Mesenchymal stem cell (in vitro differentiated cells and primary cell): Measurements from ENCODE around the gene NR4A2.

Experiments used
- DNase-seq: peaks from one replicate; pipeline ENCODE4 v3.0.0-alpha.2; 2013
- H2AFZ ChIP-seq: one replicate; pipeline ENCODE4 v1.6.1; 2013; ENCODE audit warnings: low read depth, mild to moderate bottlenecking, control low read depth, inconsistent platforms, low read length, moderate library complexity
- H2AK5ac ChIP-seq: 2 replicates; pipeline ENCODE4 v1.6.1; 2013; ENCODE audit warnings: low read length, moderate library complexity, mild to moderate bottlenecking, inconsistent platforms; ENCODE audit not compliant: severe bottlenecking
- H2BK120ac ChIP-seq: one replicate; pipeline ENCODE4 v1.6.1; 2013; ENCODE audit warnings: low read depth, mild to moderate bottlenecking, inconsistent platforms, low read length, moderate library complexity
- H2BK12ac ChIP-seq, 2 experiments: one replicate each; pipeline ENCODE4 v1.6.1; 2013; ENCODE audit warnings: inconsistent platforms in 2 of 2, low read length in 2 of 2, mild to moderate bottlenecking in 2 of 2, moderate library complexity in 2 of 2, control low read depth in 1 of 2
- H2BK15ac ChIP-seq: one replicate; pipeline ENCODE4 v1.6.1; 2013; ENCODE audit warnings: mild to moderate bottlenecking, low read depth, inconsistent platforms; ENCODE audit not compliant: poor library complexity, severe bottlenecking
- H2BK5ac ChIP-seq: 2 replicates; pipeline ENCODE4 v1.6.1; 2013; ENCODE audit warnings: low read depth, mild to moderate bottlenecking, low read length, control low read depth, inconsistent platforms; ENCODE audit not compliant: poor library complexity, severe bottlenecking
- H3K14ac ChIP-seq, 2 experiments: one replicate each; pipeline ENCODE4 v1.6.1; 2013; ENCODE audit warnings: inconsistent platforms in 2 of 2, low read length in 2 of 2, control low read depth in 1 of 2, mild to moderate bottlenecking in 1 of 2, moderate library complexity in 1 of 2
- H3K18ac ChIP-seq, 2 experiments: one replicate each; pipeline ENCODE4 v1.6.1; 2013; ENCODE audit warnings: inconsistent platforms in 2 of 2, low read length in 2 of 2, control low read depth in 1 of 2, low read depth in 1 of 2, mild to moderate bottlenecking in 1 of 2
- H3K23ac ChIP-seq, 2 experiments: one replicate each; pipeline ENCODE4 v1.6.1; 2013; ENCODE audit warnings: inconsistent platforms in 2 of 2, low read length in 2 of 2, mild to moderate bottlenecking in 2 of 2, moderate library complexity in 2 of 2, control low read depth in 1 of 2
- H3K27ac ChIP-seq: 2 replicates; pipeline ENCODE4 v1.5.1; 2013; ENCODE audit warnings: mild to moderate bottlenecking, moderate library complexity, low read length, control low read depth, inconsistent platforms; ENCODE audit not compliant: poor library complexity, severe bottlenecking
- H3K27me3 ChIP-seq, 2 experiments: 2 replicates each; pipeline versions ENCODE4 v1.6.1 to v1.7.0; 2013; ENCODE audit warnings: low read length in 2 of 2, mild to moderate bottlenecking in 2 of 2, moderate library complexity in 2 of 2, control low read depth in 1 of 2, inconsistent platforms in 1 of 2; ENCODE audit not compliant: control insufficient read depth in 1 of 2, insufficient read depth in 1 of 2
- H3K36me3 ChIP-seq, 2 experiments: 2 replicates each; pipeline versions ENCODE4 v1.6.1 to v1.7.0; 2013; ENCODE audit warnings: low read length in 2 of 2, control low read depth in 1 of 2, inconsistent platforms in 1 of 2, low read depth in 1 of 2, mild to moderate bottlenecking in 1 of 2; ENCODE audit not compliant: insufficient read depth in 2 of 2, control insufficient read depth in 1 of 2
- H3K4ac ChIP-seq, 2 experiments: one replicate each; pipeline ENCODE4 v1.6.1; 2013; ENCODE audit warnings: inconsistent platforms in 2 of 2, low read length in 2 of 2, mild to moderate bottlenecking in 2 of 2, moderate library complexity in 2 of 2, control low read depth in 1 of 2, low read depth in 1 of 2
- H3K4me1 ChIP-seq: 2 replicates; pipeline ENCODE4 v1.6.1; 2013; ENCODE audit warnings: low read depth, low read length, control low read depth; ENCODE audit not compliant: control insufficient read depth, insufficient read depth
- H3K4me2 ChIP-seq: 2 replicates; pipeline ENCODE4 v1.6.1; 2013; ENCODE audit warnings: low read length, mild to moderate bottlenecking, inconsistent platforms; ENCODE audit not compliant: poor library complexity, severe bottlenecking
- H3K4me3 ChIP-seq, 2 experiments: 2 replicates each; pipeline versions ENCODE4 v1.5.1 to v1.7.0; 2013; ENCODE audit warnings: low read length in 2 of 2, mild to moderate bottlenecking in 2 of 2, control low read depth in 1 of 2, low read depth in 1 of 2; ENCODE audit not compliant: insufficient read depth in 1 of 2
- H3K79me1 ChIP-seq: replicated peaks from 2 replicates; pipeline ENCODE4 v1.6.1; 2013; ENCODE audit warnings: mild to moderate bottlenecking, control low read depth, low read length, inconsistent platforms; ENCODE audit not compliant: poor library complexity, severe bottlenecking
- H3K9ac ChIP-seq: 2 replicates; pipeline ENCODE4 v1.7.0; 2013; ENCODE audit warnings: mild to moderate bottlenecking, low read length, moderate library complexity
- H3K9me3 ChIP-seq: 2 replicates; pipeline ENCODE4 v1.7.0; 2013; ENCODE audit warnings: mild to moderate bottlenecking, low read length; ENCODE audit not compliant: control insufficient read depth
- H4K8ac ChIP-seq: one replicate; pipeline ENCODE4 v1.6.1; 2013; ENCODE audit warnings: inconsistent platforms, mild to moderate bottlenecking, low read length, moderate library complexity
- H4K91ac ChIP-seq: one replicate; pipeline ENCODE4 v1.6.1; 2013; ENCODE audit warnings: mild to moderate bottlenecking, low read length, inconsistent platforms
- WGBS: methylation state at CpG from one replicate; pipeline ENCODE4 v1.1.7; 2013; ENCODE audit warnings: mixed read lengths; 5-methylcytosine and 5-hydroxymethylcytosine counted together

Gene NR4A2

GRCh38 chr2:156366753-156367152 lies 34.2 kb upstream of the NR4A2 start:
- Histone ChIP-seq H3K79me1 (no peaks in the 10 kb centered on the region), H3K23ac (no peak overlapping the region), H3K4me2 (no peak overlapping the region), H2BK12ac (no peak overlapping the region), H2BK15ac (no peak overlapping the region), H3K27me3 (peaks cover 0 to 8% of the 10 kb centered on the region in 2 experiments), H3K27ac (no peak overlapping the region), H2AFZ (no peak overlapping the region), H2AK5ac (no peak overlapping the region), H4K8ac (no peak overlapping the region), H3K9ac (no peak overlapping the region), H3K14ac (no peak overlapping the region), H3K4me1 (no peaks in the 10 kb centered on the region), H3K4me3 (no peak overlapping the region), H2BK5ac (no peak overlapping the region), H4K91ac (no peak overlapping the region), H3K9me3 (no peaks in the 10 kb centered on the region), H2BK120ac (no peak overlapping the region), H3K4ac (no peak overlapping the region), H3K36me3 (no peaks in the 10 kb centered on the region), H3K18ac (no peak overlapping the region)
- 97% methylated on average over 4 of the region's 4 CpGs for WGBS
- DNase-seq, result no peak

- Histone ChIP-seq H3K4me2 (no peak overlapping the region), H3K79me1 (no peaks in the 10 kb centered on the region), H3K9me3 (no peaks in the 10 kb centered on the region), H2BK12ac (no peak overlapping the region), H4K91ac (no peak overlapping the region), H2BK15ac (no peak overlapping the region), H3K36me3 (no peaks in the 10 kb centered on the region), H2AK5ac (no peak overlapping the region), H3K27ac (no peak overlapping the region), H2BK5ac (no peak overlapping the region), H3K9ac (no peak overlapping the region), H3K18ac (no peak overlapping the region), H3K4ac (no peak overlapping the region), H3K4me1 (no peaks in the 10 kb centered on the region), H3K14ac (no peak overlapping the region), H3K4me3 (no peak overlapping the region), H4K8ac (no peak overlapping the region), H2BK120ac (no peak overlapping the region), H3K27me3 (peaks cover 0 to 8% of the 10 kb centered on the region in 2 experiments), H3K23ac (no peak overlapping the region), H2AFZ (no peak overlapping the region)
- DNase-seq, result no peak
Measured at GRCh38 chr2:156363141-156363540, 30.6 kb upstream of the NR4A2 start.

GRCh38 chr2:156356014-156356754 lies 23.7 kb upstream of the NR4A2 start:
- Histone ChIP-seq H3K79me1 (no peaks in the 10 kb centered on the region), H3K4me3 (no peak overlapping the region), H3K9ac (peak overlapping the region; percentile 33), H2BK15ac (no peak overlapping the region), H3K4me1 (no peaks in the 10 kb centered on the region), H2BK12ac (no peak overlapping the region), H3K14ac (no peak overlapping the region), H2BK120ac (no peak overlapping the region), H3K4me2 (no peak overlapping the region), H2AFZ (no peak overlapping the region), H3K23ac (no peak overlapping the region), H4K8ac (no peak overlapping the region), H3K9me3 (no peaks in the 10 kb centered on the region), H3K36me3 (no peaks in the 10 kb centered on the region), H2AK5ac (no peak overlapping the region), H2BK5ac (no peak overlapping the region), H3K4ac (no peak overlapping the region), H3K27ac (no peak overlapping the region), H3K27me3 (no peaks in the 10 kb centered on the region), H3K18ac (no peak overlapping the region), H4K91ac (no peak overlapping the region)
- DNase-seq, result peak; percentile 31
- no CpG with 5 or more reads among the region's 3 CpGs for WGBS

DNA sequence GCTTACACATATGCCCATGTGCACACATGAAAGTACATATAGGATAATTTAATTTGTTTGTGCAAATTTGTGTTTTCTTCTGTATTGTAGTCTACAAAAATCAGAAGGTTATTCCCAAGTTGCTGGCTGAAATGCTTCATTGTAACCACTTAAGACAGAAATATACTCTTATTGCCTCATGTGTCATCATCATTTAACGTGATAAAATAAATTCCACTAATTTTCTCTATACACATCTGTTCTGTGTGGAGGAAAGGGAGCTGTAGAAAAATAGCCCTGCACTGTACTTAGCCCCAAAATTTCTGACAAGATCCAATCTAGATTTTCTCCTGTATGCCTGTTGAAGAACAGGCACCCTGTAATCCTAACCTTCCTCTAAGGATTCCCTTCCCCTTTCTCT lies 20.4 kb upstream of the NR4A2 start:
- Histone ChIP-seq H2BK5ac (no peak overlapping the region), H3K27ac (no peak overlapping the region), H3K9me3 (no peaks in the 10 kb centered on the region), H3K23ac (no peak overlapping the region), H3K27me3 (no peaks in the 10 kb centered on the region), H2BK120ac (no peak overlapping the region), H2BK15ac (no peak overlapping the region), H2AK5ac (no peak overlapping the region), H3K18ac (no peak overlapping the region), H3K14ac (no peak overlapping the region), H3K4me1 (no peaks in the 10 kb centered on the region), H4K8ac (no peak overlapping the region), H2AFZ (no peak overlapping the region), H2BK12ac (no peak overlapping the region), H4K91ac (no peak overlapping the region), H3K79me1 (no peaks in the 10 kb centered on the region), H3K4me3 (no peak overlapping the region), H3K4ac (no peak overlapping the region), H3K4me2 (no peak overlapping the region), H3K9ac (no peak overlapping the region), H3K36me3 (no peaks in the 10 kb centered on the region)
- no peak for DNase-seq
- WGBS, result 100% methylated on average over 1 of the region's 1 CpG
